ENCODE data around the gene TSC22D3.
A peak's percentile ranks its signal among the peaks of the same experiment; 100 is the strongest.

TSC22D3 gene

DNA sequence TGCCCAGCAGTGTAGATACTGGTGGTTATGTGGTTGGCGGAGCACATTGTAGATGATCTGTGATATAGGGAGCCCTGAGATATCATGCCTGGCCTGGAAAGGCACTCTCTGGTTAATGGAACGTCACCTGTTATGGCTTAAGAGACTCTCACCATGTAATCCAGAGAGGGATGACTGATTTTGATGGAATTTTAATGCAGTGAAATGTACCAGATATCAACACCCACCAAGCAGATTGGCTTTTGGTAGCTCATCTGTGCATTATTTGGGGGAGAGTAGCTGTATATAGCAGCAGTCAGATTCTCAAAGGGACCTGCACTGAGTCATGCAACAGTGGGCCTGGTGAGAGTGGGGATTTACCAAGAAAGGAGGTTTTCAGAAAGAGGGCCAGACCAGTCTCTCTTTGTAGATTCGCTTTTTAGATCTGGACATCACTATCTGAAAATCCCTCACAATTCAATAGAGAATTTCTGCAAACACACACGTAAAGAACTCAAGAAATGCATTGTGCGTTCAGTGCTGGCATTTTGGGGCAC is 17.3 kb downstream of the TSC22D3 start:
- DNase-seq: no peak

DNA sequence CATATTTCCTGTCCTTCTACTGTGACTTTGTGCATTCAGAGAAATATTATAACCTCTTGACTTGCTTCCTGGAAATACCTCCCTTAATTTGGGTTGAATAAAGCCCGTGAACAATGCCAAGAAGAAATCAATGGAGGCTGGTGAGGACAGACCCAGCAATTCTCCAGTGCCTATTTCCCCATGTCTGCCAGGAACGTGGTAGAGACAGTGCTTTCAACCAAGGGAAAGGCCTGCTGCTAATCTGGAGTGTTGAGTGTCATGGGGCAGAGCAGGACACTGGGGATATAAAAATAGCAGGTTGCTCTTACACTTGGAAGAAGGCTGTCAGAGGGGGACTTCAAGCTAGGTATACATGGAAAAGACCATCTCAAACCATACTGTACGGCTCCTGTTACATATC is 19.9 kb downstream of the TSC22D3 start:
- DNase-seq: no peak

DNA sequence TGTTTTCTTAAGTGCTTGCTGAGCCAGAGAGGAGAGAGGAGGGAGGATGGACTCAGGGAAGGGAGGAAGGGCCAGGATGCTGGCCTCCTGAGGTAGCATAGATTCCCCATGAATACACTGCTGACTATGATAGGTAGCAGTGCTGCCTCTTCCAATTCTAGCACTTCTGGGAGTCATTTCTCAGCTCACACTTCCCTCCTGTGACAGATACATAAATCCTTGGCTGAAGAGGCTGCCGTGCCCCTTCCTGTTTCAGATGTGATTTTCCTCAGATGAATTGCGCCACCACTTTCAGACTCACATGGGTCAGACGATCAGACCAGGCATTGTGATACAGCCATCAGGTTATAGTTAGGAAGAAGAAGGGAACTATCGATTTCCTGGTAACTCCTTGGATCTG is 22.4 kb downstream of the TSC22D3 start:
- DNase-seq: no peak

DNA sequence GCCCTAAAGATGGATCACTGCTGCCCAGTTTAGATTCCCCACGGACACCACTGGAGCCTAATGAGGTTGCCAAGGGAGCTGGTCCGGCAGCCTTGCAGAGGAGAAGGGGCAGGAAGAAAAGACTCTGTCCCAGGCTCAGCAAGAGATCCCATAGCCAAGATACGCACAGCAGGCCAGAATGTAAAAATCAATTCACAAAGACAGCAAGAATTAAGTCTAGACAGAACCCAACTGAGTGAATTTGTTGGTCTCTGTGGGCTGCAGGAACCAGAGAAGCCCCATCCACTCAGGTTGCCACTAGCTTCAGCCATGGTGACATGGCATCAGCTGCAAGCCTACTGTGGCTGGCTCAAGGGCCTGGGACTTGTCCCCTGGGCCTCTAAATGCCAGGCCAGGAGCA is 22.9 kb downstream of the TSC22D3 start:
- DNase-seq: no peak

DNA sequence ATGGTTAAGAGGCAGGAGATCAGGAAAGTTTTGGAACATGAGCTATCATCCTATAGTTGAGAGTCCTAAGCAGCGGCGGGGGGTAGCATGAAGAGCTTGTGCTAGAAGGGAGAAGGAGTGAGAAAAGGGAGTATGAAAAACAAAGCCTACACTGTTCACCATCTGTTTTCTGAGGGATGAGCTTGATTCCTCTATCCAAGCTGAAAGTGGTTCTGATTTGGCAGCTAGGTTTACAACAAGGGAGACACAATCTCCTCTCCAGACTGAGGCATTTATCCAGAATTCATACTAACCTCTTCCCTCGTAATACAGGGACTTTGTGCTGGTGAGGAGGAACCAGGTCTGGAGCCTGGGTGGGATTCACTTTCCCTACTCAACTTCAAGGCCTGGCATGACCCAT is 23.5 kb downstream of the TSC22D3 start:
- DNase-seq: no peak

DNA sequence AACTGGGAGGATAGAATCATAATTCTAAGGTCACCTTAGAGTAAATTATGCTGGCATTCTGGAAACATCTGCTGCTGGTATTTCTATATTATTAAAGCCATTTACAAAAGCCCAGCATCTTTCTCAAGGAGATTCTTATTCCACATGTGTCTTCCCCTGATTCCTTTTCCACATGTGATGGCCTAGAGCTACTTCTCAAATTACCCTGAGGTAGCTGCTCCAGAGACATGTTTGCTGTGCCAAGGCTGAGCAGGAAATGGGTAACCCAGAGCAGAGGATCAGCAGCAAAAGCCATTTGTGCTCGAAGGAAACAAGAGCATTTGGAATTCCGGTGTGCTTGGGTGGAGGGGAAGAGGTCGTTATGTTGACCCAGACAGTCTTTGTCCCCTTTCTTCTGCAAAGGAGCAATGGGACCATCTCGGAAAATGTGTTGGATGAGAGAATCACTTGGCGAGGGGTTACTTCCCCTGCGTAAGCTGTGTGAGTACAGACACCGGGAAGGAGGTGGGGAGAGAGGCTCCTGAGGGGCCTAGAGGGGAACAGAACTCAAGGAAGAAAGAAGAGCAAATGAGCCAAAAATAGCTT is 24.6 kb downstream of the TSC22D3 start:
- no peak for DNase-seq

DNA sequence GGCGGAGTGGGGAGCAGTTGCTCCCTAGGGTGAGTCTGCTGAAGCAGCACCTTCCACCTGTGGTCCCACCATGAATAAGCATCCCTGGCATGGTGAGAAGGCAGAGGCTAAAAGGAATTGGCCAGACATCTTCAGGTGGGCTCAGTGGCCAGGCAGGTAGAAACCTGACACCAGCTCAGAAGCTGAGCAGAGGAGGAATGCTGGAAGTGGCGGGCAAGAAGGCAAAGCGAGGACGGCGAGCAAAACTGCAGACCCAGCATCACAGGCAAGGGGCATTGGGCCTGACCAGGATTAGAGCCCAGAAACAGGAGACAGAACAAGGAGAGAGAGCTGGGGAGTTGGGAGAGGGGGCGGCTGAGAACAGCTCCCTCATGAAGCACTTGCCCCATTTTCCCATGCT is 25.3 kb downstream of the TSC22D3 start:
- no peak for DNase-seq

DNA sequence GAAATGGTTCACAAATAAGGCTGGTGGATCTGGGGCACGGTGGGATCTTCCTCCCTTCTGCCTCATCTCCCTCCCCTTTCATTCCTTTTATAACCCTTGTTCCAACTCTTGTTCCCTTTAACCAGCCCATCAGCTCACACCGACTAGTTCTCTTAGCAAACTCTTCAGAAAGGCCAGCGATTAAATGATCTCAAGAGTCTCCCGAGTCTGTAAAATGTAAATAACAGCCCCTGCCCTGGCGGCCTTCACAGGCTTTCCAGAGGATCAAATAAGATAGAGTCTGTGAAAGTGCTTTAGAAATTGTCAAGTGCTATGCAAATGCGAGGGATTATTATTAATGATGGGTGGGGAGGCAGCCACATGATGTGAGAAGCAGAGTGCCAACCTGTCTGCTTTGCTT is 27.1 kb downstream of the TSC22D3 start:
- no peak for DNase-seq

DNA sequence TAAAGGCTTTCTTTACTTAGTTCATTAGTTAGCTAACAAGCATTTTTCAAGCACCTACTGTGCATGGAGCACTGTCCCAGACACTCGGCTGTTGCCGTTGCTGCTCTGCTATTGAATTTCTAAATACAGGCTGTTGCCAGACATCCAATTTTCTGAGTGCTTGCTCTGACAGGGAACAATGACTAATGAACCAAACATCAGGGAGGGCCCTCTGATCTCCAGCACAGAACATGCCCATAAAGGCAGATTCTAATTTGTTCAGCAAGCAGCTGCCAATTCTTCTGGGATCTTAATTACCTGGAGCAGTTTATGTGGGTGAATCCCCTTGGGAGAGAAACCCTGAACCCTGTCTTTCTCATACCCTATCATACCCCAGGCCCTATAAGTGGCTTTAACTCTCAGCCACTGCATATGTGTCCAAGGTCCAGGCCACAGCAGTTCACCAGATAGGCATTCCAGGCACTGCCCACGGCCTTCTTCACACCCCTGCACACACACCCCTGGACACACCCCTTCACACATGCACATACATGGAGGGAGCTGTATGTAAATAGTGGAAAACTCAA is 27.9 kb downstream of the TSC22D3 start:
- peak; percentile 49 for DNase-seq

DNA sequence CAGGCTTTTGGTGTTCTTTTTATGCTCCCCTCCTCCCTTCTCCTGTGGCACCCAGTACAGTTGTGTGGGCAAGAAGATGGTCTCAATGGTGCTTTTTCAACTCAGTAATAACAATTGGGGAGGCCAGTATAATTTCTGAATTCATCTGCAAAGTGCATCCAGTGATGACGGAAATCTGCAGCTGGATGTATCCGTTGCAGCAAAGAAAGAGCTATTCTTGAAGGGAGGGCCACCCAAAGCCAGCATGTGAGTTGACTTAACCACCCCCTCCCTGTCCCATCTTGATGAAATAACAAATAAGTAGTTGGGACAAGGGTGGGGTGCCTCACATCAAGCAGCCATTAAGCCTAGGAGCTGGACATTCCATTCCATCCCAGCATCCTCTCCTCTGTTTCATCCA is 30.7 kb downstream of the TSC22D3 start:
- DNase-seq: no peak

DNA sequence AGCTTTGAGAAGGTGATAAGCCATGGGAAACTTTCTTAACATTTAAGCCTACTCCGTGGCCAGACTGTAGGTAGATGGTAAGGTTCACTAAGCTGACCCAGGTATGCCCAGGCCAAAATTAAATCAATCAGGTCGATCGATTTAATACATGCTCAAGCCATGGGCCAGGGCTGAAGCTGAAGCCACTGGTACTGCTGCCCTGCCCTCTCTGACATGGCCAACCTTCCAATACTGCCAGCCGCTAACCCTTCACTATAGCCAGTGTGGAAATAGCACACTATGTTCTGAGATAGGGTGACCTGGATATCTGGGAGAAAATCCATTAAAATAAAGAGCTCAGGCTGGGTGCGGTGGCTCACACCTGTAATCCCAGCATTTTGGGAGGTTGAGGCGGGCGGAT is 31.6 kb downstream of the TSC22D3 start:
- no peak for DNase-seq

DNA sequence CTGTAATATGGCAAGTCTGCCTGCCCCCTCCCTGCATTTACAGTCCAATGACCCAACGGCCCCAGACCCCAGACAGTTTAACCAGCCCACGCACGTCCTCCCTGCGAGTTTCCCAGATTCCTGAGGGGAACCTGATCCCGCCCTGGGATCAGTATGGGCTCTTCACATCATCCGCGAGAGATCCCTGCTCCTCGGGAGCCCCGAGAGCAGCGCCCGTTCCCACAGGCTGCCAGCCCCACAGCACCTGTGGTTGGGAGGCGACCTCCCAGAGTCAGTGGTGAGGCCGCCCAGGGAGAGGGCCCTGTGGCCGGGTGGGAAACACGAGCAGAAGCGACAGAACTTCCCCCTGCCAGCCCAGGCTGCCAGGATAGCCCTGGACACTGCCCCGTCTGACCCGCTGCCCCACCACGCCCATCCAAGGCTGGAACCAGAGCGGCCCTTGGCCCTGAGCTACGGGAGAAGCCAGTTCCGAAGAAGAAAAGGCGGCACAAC is 32.8 kb downstream of the TSC22D3 start:
- no peak for DNase-seq

DNA sequence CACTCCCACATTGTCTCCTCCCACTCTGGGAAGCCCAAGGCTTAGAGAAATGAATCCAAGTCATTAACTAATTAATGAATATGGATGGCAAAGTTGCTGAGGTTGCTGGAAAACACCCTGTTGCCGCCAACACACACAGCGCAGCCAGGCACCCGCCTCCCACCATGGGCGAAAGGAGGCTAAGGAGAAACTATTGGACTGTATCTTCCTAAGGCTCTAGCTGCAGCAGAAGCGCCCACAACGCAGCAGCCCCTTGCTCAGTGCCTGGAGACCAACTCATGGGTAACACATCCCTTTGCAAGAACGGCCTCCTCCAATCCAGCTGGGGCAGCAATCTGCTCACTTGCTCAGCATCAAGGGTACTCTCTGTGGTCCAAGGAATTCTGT is 34.2 kb downstream of the TSC22D3 start:
- DNase-seq: no peak

DNA sequence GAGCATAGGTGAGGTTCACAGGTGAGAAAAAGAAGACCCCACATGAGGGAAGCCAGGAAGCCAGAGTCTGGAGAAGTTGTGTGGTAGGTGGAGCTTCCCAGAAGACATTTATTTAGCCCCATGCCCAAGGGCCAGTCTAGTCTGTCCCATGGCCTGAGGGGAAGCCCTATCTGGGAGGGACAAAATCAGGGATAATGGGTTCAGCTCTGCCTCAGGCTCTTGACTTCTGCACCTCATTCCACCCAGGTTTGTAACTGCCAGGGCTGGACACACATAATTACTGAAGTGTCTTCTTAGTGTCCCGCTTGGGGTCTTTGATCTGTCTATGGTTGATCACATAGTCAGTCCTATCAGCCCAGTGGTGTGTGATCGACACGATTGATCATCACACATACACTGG is 36.0 kb downstream of the TSC22D3 start:
- no peak for DNase-seq

DNA sequence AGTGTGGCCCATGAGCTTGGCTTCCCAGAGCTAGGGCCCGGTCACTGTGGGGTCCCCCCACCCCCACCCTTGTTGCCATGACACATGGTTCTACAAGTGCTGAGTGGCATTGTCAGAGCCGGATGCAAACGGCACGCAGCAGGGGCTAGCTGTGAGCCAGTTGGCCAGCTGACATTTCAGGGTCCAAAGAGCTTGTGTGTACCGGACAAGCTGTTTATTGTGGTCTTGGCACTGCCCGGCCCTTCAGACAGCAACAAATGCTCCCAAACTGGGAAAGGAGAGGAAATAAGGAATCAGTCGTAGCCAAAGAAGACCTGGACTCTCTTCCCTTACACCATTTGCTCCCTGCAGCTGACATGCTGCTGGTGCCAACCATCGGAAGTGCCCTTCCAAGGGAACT is 36.8 kb downstream of the TSC22D3 start:
- no peak for DNase-seq

DNA sequence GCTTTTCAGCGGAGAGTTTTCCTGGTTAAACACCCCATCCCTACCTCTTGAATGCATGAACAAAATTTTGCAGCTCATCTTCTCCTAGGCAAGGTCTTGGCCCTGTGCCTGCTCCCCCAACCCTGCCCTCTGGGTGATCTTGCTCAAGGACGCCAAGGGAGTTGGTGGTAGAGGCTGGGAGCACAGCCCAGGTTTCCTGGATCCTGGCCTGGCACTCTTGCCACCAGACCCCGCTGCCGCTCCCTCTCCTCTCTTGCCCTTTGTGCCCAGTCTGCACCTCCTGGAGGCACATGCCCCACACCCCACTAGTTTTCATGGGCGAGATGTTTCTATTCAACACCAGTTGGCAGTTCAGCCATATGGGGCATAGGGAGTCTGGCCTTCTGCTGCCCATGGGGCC is 37.3 kb downstream of the TSC22D3 start:
- no peak for DNase-seq

DNA sequence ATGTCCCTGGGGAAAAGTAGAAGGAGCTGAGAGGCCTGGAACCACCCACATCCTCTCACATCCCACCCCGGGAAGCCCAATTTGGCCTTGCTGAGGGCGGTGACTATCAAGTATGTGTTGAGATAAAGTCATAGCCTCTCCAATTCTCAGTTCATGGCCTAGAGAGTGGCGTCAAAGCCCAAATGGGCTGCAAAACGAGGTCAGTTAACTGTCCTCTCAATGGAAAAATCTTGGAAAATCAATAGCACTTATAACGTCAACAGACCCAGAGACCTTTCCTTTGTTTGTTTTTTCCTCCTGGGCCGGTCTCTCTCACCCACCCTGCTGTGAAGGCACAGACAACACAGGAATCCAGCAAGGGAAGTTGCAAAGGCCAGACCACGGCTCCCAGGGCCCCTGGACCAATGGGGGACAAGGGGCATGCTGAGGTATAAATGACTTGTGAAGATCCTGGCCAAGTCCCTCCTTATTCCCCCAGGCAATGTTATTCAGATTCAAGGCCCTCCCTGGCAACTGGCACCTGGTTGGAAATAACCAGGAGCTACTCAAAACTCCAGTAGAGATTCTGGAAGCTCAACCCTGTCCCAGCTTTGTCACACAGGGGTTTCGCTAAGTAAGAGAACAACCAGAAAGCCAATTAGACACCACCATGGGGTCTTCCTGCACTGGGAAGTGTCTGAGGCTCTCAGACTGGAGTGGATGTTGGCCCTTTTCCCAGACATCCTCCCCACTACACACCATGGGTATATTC is 38.6 kb downstream of the TSC22D3 start:
- no peak for DNase-seq

DNA sequence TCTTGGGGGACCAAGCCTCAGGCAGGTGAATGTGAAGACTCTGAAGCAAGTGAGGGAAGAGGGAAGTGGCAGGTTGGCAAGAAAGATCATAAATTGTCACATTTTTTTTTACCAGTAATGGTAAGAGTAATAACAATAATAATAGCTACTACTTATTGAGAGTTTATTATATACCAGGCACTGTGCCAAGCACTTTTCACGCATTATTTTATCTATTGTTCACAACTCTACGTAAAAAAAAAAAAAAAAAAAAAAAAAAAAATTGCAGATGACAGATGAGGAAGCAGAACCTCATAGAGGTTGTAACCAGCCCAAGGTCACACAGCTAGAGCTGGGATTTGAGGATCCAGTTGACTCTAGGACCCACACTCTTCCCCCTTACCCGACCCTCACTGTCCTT is 40.9 kb downstream of the TSC22D3 start:
- DNase-seq: no peak

DNA sequence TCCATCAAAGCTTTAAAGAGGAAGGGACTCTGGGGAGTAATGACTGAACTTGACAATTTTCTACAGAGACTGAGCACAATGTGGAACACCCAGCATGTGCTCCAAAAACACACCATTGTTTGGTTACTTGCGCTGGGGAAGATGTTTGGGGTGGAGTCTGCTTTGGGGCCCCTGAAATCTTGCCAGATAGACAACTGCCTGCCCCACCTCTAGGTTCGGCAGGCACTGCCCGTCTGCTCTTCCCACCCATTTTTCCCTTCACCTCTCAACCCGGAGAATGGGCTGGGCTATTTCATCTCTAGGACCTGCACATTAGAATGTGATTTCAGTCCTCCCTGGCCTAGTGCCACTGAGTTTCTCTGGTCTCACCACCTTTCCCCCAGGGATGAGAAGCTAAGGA is 41.9 kb downstream of the TSC22D3 start:
- DNase-seq: no peak

DNA sequence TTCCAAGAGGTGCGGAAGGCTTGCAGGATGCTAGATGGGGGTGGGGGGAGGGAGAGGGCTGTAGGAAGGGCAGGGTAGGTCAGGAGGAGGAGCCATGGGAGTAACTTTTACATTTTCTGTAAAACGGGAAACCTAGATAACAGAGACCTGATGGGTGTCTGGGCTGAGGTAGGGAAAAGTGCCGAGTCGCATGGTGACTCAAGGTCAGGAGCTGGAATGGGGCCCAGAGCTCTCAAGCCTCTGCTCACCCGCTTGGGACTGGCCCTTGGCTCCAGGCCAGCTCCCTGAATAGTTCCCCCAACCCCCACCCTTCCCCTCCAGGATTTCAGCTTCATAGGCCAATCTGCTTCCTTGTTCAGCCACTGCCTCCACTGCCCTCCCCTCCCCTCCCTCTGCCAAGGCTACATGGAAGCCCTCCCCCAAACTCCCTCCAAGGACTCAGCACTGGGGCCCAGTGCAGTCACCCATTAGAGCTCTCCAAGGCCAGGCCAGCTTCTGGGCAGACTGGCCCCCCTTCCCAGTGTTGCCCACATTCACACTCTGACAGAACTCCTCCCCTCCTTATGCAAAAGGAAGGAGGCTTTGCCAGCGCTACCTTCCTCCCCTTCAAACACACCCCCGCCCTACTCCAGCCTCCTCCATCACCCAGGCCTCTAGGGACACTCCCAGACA is 43.6 kb downstream of the TSC22D3 start:
- peak; percentile 76 for DNase-seq

DNA sequence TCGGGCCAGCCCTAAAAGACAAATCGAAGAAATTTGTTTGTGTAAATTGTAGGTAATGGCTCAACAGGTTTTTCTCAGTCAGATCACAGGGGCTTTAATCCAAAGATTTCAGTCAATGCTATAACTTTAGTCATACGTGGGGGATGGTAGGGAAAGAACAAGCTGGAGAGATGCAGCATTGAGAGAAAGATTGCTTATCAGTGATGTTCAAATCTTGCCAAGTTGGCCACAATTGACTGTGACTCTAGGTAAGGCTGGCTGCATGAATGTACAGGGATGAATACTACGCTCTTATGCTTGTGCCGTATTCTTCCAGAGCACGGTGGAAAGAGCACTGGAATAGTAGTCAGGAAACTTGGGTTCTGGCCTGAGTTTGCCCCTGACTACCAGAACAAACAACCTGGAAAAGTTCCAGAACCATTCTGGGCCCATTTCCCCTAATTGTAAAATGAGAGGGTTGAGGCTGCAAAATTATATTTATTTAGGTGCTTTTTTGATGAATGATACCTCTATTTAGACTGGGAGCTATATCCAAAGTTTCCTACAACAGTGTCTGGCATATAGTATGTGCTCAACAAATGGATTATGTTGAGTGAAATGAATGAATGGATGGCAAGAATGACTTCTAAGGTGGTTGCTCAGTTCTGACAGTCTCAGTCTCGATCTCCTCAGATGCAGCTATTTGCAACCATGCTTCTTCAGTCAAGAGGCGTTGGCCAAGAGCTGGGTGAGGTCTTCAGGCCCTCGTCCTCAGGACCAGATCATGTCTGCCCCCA is 44.4 kb downstream of the TSC22D3 start:
- DNase-seq: no peak

DNA sequence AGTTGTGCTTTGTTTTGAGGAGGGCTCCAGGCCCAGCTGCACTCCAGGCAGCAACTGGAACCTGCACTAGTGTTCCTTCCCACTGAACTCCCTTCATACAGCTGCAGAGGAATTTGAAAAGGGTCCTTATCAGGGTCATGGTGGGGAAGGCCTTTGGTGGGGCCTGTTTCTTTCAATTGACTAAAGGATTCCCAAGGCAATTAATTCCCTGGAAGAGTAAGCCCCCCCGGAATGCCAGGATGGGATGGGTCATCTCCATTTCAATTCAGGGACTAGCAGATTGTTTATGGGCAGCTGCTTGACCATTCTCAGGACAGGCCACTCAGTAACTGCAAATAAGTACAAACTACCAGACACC is 45.3 kb downstream of the TSC22D3 start:
- no peak for DNase-seq

Measured in EL (cell line).